ENCODE results near the gene SLC30A7. TPM values are rescaled to one million over a fixed set of nuclear protein-coding genes. Genes with fewer than 3 reads are reported as not detected.

SLC30A7 gene
- total and polyA plus RNA-seq, 2 of the 13 experiments (the other 11 are each of a cell fraction or from before 2014, with no cell fraction given) = 8.3 to 40.8 TPM

DNA sequence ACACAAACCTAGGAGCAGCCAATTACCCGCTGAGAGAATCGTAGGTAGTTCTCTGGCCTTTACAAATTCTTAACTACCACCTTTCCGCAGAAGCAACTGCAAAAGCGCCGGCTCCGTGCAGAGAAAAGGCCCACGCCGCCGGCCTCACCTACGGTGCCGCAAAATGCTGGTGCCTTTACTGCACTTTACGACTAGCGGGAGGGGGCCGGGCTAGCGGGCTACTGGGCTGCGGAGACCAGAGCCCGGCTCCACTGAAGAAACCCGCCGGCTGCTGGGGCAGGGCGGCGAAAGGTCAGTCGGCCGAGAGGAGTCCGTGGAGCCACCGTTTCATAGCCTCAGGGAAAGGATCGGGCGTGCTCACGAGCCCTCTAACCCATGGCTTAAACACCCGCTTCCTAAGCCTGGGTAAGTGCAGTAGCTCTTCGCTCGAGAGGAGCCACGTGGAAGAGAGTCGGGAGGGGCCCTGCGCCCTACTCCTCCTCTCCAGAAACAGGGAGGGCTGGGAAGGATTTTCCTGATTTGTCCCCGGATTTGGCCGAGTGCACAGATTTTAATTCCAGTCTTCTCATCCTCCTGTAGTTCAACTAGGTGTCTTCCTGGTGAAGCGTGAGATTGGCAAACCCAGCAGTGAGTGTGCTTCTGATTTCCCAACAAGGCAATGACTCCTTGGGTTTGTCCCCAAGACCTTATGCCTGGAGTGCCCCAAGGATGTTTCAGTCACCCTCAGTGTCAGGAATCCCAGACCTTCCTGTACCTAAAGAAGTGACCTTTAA, 130.0 kb downstream of the SLC30A7 start, which contains the start of gene DPH5 (continued):
- TF ChIP-seq, protein P1, sequence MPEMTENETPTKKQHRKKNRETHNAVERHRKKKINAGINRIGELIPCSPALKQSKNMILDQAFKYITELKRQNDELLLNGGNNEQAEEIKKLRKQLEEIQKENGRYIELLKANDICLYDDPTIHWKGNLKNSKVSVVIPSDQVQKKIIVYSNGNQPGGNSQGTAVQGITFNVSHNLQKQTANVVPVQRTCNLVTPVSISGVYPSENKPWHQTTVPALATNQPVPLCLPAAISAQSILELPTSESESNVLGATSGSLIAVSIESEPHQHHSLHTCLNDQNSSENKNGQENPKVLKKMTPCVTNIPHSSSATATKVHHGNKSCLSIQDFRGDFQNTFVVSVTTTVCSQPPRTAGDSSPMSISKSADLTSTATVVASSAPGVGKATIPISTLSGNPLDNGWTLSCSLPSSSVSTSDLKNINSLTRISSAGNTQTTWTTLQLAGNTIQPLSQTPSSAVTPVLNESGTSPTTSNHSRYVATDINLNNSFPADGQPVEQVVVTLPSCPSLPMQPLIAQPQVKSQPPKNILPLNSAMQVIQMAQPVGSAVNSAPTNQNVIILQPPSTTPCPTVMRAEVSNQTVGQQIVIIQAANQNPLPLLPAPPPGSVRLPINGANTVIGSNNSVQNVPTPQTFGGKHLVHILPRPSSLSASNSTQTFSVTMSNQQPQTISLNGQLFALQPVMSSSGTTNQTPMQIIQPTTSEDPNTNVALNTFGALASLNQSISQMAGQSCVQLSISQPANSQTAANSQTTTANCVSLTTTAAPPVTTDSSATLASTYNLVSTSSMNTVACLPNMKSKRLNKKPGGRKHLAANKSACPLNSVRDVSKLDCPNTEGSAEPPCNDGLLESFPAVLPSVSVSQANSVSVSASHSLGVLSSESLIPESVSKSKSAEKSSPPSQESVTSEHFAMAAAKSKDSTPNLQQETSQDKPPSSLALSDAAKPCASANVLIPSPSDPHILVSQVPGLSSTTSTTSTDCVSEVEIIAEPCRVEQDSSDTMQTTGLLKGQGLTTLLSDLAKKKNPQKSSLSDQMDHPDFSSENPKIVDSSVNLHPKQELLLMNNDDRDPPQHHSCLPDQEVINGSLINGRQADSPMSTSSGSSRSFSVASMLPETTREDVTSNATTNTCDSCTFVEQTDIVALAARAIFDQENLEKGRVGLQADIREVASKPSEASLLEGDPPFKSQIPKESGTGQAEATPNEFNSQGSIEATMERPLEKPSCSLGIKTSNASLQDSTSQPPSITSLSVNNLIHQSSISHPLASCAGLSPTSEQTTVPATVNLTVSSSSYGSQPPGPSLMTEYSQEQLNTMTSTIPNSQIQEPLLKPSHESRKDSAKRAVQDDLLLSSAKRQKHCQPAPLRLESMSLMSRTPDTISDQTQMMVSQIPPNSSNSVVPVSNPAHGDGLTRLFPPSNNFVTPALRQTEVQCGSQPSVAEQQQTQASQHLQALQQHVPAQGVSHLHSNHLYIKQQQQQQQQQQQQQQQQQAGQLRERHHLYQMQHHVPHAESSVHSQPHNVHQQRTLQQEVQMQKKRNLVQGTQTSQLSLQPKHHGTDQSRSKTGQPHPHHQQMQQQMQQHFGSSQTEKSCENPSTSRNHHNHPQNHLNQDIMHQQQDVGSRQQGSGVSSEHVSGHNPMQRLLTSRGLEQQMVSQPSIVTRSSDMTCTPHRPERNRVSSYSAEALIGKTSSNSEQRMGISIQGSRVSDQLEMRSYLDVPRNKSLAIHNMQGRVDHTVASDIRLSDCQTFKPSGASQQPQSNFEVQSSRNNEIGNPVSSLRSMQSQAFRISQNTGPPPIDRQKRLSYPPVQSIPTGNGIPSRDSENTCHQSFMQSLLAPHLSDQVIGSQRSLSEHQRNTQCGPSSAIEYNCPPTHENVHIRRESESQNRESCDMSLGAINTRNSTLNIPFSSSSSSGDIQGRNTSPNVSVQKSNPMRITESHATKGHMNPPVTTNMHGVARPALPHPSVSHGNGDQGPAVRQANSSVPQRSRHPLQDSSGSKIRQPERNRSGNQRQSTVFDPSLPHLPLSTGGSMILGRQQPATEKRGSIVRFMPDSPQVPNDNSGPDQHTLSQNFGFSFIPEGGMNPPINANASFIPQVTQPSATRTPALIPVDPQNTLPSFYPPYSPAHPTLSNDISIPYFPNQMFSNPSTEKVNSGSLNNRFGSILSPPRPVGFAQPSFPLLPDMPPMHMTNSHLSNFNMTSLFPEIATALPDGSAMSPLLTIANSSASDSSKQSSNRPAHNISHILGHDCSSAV (CRISPR knock-in tag; IDR thresholded peaks at IDR 0.05; ENCODE audit: borderline replicate concordance) = no peak
- peak; percentile 83; the same call in 1 of the 2 replicates for TF ChIP-seq ETV6 (CRISPR knock-in tag; conservative IDR thresholded peaks at IDR 0.05)
- no peak for TF ChIP-seq JUND (CRISPR knock-in tag; IDR thresholded peaks at IDR 0.05)
- TF ChIP-seq, protein P2, sequence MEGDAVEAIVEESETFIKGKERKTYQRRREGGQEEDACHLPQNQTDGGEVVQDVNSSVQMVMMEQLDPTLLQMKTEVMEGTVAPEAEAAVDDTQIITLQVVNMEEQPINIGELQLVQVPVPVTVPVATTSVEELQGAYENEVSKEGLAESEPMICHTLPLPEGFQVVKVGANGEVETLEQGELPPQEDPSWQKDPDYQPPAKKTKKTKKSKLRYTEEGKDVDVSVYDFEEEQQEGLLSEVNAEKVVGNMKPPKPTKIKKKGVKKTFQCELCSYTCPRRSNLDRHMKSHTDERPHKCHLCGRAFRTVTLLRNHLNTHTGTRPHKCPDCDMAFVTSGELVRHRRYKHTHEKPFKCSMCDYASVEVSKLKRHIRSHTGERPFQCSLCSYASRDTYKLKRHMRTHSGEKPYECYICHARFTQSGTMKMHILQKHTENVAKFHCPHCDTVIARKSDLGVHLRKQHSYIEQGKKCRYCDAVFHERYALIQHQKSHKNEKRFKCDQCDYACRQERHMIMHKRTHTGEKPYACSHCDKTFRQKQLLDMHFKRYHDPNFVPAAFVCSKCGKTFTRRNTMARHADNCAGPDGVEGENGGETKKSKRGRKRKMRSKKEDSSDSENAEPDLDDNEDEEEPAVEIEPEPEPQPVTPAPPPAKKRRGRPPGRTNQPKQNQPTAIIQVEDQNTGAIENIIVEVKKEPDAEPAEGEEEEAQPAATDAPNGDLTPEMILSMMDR (CRISPR knock-in tag; IDR thresholded peaks at IDR 0.05) = no peak
- no peak for TF ChIP-seq ATF1 (CRISPR knock-in tag; IDR thresholded peaks at IDR 0.05)
- TF ChIP-seq ZNF431 (CRISPR knock-in tag; IDR thresholded peaks at IDR 0.05; ENCODE audit: borderline replicate concordance, low read depth) = 0 out of 2 replicates have a peak, but pooled peaks have one; percentile 73
- TF ChIP-seq HDAC1 (CRISPR knock-in tag; IDR thresholded peaks at IDR 0.05) = peak; percentile 92
- TF ChIP-seq SMAD1 (CRISPR knock-in tag; IDR thresholded peaks at IDR 0.05; ENCODE audit: borderline replicate concordance, low read depth) = no peak
- no peak for TF ChIP-seq FOXK2 (IDR thresholded peaks at IDR 0.05)
- TF ChIP-seq ZNF577 (CRISPR knock-in tag; IDR thresholded peaks at IDR 0.05; ENCODE audit: borderline replicate concordance, low read depth) = no peak
- TF ChIP-seq ZSCAN29 (CRISPR knock-in tag; conservative IDR thresholded peaks at IDR 0.05) = 0 out of 2 replicates have a peak, but pooled peaks have one; percentile 35
- peak; percentile 87; the same call in 1 of the 2 replicates for TF ChIP-seq CAMTA2 (CRISPR knock-in tag; IDR thresholded peaks at IDR 0.05; ENCODE audit: borderline replicate concordance)
- TF ChIP-seq, protein P3, sequence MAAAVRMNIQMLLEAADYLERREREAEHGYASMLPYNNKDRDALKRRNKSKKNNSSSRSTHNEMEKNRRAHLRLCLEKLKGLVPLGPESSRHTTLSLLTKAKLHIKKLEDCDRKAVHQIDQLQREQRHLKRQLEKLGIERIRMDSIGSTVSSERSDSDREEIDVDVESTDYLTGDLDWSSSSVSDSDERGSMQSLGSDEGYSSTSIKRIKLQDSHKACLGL (CRISPR knock-in tag; IDR thresholded peaks at IDR 0.05) = peak; percentile 92; the same call in 1 of the 2 replicates
- TF ChIP-seq HNRNPLL (IDR thresholded peaks at IDR 0.05; ENCODE audit: low read depth, low read length, poor library complexity, severe bottlenecking) = peak; percentile 95
- TF ChIP-seq CREB1 (IDR thresholded peaks at IDR 0.05) = no peak
- 0 out of 2 replicates have a peak, but pooled peaks have one; percentile 11 for TF ChIP-seq CREB1 (CRISPR knock-in tag; IDR thresholded peaks at IDR 0.05)
- peak; percentile 59; the same call in 1 of the 2 replicates for TF ChIP-seq GZF1 (CRISPR knock-in tag; IDR thresholded peaks at IDR 0.05)
- TF ChIP-seq NFYB (CRISPR knock-in tag; IDR thresholded peaks at IDR 0.05) = peak; percentile 17; the same call in 1 of the 2 replicates
- no peak for TF ChIP-seq HMG20A (CRISPR knock-in tag; IDR thresholded peaks at IDR 0.05; ENCODE audit: borderline replicate concordance)
- 0 out of 2 replicates have a peak, but pooled peaks have one; percentile 35 for TF ChIP-seq ZNF317 (CRISPR knock-in tag; IDR thresholded peaks at IDR 0.05)
